Activated naive CD8-positive, alpha-beta T cell treated with anti-CD3 and anti-CD28 coated beads, Interleukin-2, amount 50 U/mL, for 24 hours (primary cell): ENCODE measurements around the gene IL6ST.

ENCODE experiments used
- ATAC-seq: fragments of 150-1000 bp; cut with Tn5 transposase; one replicate; pipeline ENCODE4 v1.10.0; 2021
- DNase-seq: peaks from one replicate; pipeline ENCODE4 v3.0.0; 2021
- H3K27ac Mint-ChIP-seq: one replicate; pipeline ENCODE4 v1.8.0; 2021; ENCODE audit warnings: mild to moderate bottlenecking, mixed read lengths
- H3K27me3 Mint-ChIP-seq: one replicate; pipeline ENCODE4 v1.8.0; 2021; ENCODE audit warnings: mixed read lengths
- H3K36me3 Mint-ChIP-seq: one replicate; pipeline ENCODE4 v1.8.0; 2021; ENCODE audit warnings: low read depth, mixed read lengths
- H3K4me1 Mint-ChIP-seq: one replicate; pipeline ENCODE4 v1.8.0; 2021; ENCODE audit warnings: mixed read lengths
- H3K4me3 Mint-ChIP-seq: one replicate; pipeline ENCODE4 v1.8.0; 2021; ENCODE audit warnings: mild to moderate bottlenecking, moderate library complexity, mixed read lengths
- H3K9me3 Mint-ChIP-seq: one replicate; pipeline ENCODE4 v1.8.0; 2021; ENCODE audit warnings: mixed read lengths

Gene IL6ST

DNA sequence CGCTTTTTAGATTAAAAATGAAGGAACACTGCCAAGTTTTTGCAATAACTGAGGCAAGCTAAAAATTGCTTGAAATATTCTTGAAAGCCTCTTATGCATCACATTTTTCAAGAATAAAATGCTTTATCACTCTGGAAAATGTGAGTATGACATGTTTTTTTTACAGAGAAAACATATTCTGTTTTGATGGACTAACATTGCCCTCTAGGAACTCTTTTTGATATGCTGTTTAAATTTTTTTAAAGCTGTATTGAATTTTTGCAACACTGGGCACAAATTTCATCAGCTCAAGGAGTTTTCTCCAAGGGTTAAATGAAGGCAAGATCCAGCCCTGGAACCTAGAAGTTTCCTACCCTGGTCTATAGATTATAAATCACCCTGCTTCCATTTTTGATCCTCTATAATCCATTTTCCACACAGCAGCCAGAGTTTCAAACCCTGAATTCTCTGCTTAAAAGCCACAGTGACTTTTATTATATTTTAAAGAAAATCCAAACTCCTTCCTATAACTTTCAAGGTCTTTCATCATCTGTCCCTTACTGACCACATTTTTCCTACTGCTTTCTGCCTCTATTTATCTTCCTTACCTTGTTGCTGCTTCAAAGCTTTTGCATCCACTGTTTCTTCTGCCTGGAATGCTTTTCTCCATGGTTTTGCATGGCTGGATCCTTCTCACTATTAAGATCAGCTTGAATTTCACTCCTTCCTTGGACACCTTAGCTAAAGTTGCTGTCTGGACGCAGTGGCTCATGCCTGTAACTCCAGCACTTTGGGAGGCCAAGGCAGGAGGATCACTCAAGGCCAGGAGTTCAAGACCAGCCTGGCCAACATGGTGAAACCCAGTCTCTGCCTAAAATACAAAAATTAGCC lies 82.7 kb downstream of the IL6ST start:
- ATAC-seq (no peak), DNase-seq (no peak)
- Mint-ChIP-seq H3K27ac (peak overlapping the region; percentile 40), H3K9me3 (peaks cover 3% of the 10 kb centered on the region), H3K4me3 (no peak overlapping the region), H3K36me3 (no peaks in the 10 kb centered on the region), H3K27me3 (peaks cover 4% of the 10 kb centered on the region), H3K4me1 (peaks cover 15% of the 10 kb centered on the region)

- H3K9me3 Mint-ChIP-seq = peaks cover 3% of the 10 kb centered on the region
- peaks cover 14% of the 10 kb centered on the region for H3K27me3 Mint-ChIP-seq
- ATAC-seq (no peak), DNase-seq (no peak)
- no peaks in the 10 kb centered on the region for H3K36me3 Mint-ChIP-seq
- no peak overlapping the region for H3K27ac Mint-ChIP-seq
- H3K4me1 Mint-ChIP-seq = peaks cover 18% of the 10 kb centered on the region
- no peak overlapping the region for H3K4me3 Mint-ChIP-seq
These were observed 86.0 kb downstream of the IL6ST start for GRCh38 chr5:55908804-55909203.

DNA sequence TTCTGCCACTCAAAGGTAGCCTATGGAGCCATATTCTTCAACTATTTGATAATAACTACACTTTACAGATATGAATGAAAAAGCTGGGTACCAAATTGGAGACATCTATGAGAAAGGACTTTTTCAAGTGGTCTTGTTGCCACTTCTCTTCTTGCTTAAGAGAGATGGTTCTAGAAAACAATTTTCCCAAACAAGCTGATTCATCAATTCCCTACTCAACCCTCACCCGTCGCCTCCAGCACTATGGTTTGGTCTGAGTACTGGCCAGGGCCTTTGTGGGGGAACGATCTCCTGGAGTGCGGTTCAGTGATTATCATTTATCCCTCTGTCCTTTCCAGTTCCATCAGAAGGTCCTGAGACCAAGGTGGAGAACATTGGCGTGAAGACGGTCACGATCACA lies 86.8 kb downstream of the IL6ST start:
- no peak for DNase-seq
- H3K36me3 Mint-ChIP-seq = no peaks in the 10 kb centered on the region

DNA sequence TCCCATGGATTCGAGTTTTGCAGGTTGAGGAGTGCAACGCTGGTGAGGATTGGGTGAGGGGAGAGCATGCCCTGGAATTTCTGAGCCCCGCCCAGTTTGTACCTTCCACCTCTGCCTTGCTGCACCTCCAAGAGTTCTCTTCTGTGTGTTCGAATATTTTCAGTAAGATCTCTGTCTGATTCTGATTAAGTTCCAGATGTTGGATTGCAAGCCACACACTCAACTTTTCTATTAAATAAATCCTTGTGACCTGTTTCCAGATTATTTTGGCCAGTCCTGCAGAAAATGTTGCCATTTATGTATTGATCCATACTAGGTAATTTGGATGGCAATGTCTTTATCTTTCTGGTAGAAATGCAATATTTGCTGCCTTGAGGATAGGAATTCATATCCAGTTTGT lies 89.5 kb downstream of the IL6ST start:
- peaks cover 29% of the 10 kb centered on the region for H3K4me1 Mint-ChIP-seq
- H3K9me3 Mint-ChIP-seq = peaks cover 3% of the 10 kb centered on the region
- no peak overlapping the region for H3K27ac Mint-ChIP-seq
- ATAC-seq (no peak), DNase-seq (no peak)
- no peaks in the 10 kb centered on the region for H3K36me3 Mint-ChIP-seq
- H3K27me3 Mint-ChIP-seq = peaks cover 17% of the 10 kb centered on the region
- H3K4me3 Mint-ChIP-seq = no peak overlapping the region

More for the DNA sequence above, 86.8 kb downstream of the IL6ST start:
- no peak overlapping the region for H3K4me3 Mint-ChIP-seq
- peaks cover 16% of the 10 kb centered on the region for H3K27me3 Mint-ChIP-seq
- H3K27ac Mint-ChIP-seq = no peak overlapping the region
- no peak for ATAC-seq
- H3K9me3 Mint-ChIP-seq = peaks cover 3% of the 10 kb centered on the region
- peaks cover 27% of the 10 kb centered on the region for H3K4me1 Mint-ChIP-seq

DNA sequence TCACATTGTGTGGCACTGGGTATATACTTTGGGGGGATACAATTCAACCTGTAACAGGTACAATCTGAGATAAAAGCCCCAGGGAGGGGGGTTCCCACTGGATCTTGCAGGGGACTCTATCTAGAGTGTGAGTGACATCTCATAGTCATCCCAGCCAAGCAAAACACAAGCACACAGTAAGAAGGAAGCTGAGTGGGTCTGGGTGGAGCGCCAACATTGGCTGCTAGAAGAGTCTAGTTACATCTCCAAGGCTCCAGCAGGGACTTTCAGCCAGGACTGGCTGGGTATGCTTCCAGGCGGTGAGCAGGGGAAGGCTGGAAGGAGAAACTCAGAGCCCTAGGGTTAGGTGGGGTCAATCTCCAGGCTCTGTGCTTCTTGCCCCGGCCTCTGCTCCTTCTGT lies 90.6 kb downstream of the IL6ST start:
- Mint-ChIP-seq H3K27ac (no peak overlapping the region), H3K4me3 (no peak overlapping the region), H3K4me1 (peaks cover 40% of the 10 kb centered on the region), H3K36me3 (no peaks in the 10 kb centered on the region), H3K27me3 (peaks cover 18% of the 10 kb centered on the region), H3K9me3 (no peaks in the 10 kb centered on the region)
- DNase-seq (no peak), ATAC-seq (no peak)

- ATAC-seq (peak; percentile 93), DNase-seq (peak; percentile 84)
- H3K9me3 Mint-ChIP-seq = no peaks in the 10 kb centered on the region
- peaks cover 18% of the 10 kb centered on the region for H3K27me3 Mint-ChIP-seq
- peak overlapping the region; percentile 44 for H3K4me3 Mint-ChIP-seq
- peak overlapping the region; percentile 74 for H3K27ac Mint-ChIP-seq
- H3K36me3 Mint-ChIP-seq = no peaks in the 10 kb centered on the region
- peaks cover 41% of the 10 kb centered on the region for H3K4me1 Mint-ChIP-seq
These were observed 91.6 kb downstream of the IL6ST start for GRCh38 chr5:55903121-55903701.

DNA sequence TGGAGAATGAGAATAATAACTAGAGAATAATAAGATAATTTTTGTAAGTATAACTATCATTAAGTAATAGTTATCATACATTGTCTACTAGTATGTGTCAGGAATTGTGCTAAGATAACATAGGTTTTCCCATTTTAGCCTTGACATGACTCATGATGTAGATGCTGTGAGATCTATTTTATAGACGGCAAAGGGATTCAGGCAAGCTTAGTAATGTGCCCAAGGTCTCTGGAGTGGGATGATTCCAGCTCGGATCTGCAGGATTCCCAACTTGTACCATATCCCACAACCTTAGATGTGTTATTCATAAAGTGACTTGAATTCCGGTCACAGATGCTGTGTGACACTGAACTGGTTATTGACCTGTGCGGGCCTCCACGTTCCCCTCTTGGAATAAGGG lies 92.1 kb downstream of the IL6ST start:
- Mint-ChIP-seq H3K27ac (no peak overlapping the region), H3K9me3 (no peaks in the 10 kb centered on the region), H3K4me1 (peaks cover 44% of the 10 kb centered on the region), H3K27me3 (peaks cover 18% of the 10 kb centered on the region), H3K4me3 (peak overlapping the region; percentile 39), H3K36me3 (no peaks in the 10 kb centered on the region)
- DNase-seq = no peak
- no peak for ATAC-seq

GRCh38 chr5:55900776-55901175 lies 94.0 kb downstream of the IL6ST start:
- DNase-seq (no peak), ATAC-seq (no peak)
- no peak overlapping the region for H3K27ac Mint-ChIP-seq
- no peak overlapping the region for H3K4me3 Mint-ChIP-seq
- peaks cover 25% of the 10 kb centered on the region for H3K27me3 Mint-ChIP-seq
- peaks cover 49% of the 10 kb centered on the region for H3K4me1 Mint-ChIP-seq
- H3K9me3 Mint-ChIP-seq = no peaks in the 10 kb centered on the region
- H3K36me3 Mint-ChIP-seq = no peaks in the 10 kb centered on the region

DNA sequence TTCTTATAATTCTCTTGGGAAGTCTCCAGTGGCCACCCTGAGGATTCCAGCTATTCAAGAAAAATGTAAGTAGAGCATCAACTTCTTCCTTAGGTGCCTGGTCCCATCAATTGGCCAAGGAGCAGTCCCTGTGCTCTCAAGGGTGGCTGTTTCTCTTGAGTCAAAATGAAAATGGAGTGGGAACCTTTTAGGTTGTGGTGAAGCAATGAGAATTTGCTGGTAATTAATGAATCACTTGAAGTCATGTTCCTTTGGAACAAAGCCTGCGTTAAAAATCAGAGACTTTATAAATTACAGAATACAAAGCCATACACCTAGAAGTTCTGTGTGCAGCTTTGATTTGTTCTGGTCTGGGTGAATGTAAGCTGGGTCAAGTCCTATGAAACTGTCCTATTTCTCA lies 94.7 kb downstream of the IL6ST start:
- Mint-ChIP-seq H3K36me3 (no peaks in the 10 kb centered on the region), H3K4me1 (peaks cover 47% of the 10 kb centered on the region), H3K27me3 (peaks cover 20% of the 10 kb centered on the region), H3K4me3 (no peak overlapping the region), H3K9me3 (no peaks in the 10 kb centered on the region), H3K27ac (no peak overlapping the region)
- no peak for DNase-seq
- peak; percentile 48 for ATAC-seq

- Mint-ChIP-seq H3K27ac (no peak overlapping the region), H3K4me3 (no peak overlapping the region), H3K9me3 (no peaks in the 10 kb centered on the region), H3K4me1 (peaks cover 47% of the 10 kb centered on the region), H3K27me3 (peaks cover 17% of the 10 kb centered on the region), H3K36me3 (no peaks in the 10 kb centered on the region)
- ATAC-seq (no peak), DNase-seq (no peak)
These were observed 95.4 kb downstream of the IL6ST start for GRCh38 chr5:55899344-55899743.

DNA sequence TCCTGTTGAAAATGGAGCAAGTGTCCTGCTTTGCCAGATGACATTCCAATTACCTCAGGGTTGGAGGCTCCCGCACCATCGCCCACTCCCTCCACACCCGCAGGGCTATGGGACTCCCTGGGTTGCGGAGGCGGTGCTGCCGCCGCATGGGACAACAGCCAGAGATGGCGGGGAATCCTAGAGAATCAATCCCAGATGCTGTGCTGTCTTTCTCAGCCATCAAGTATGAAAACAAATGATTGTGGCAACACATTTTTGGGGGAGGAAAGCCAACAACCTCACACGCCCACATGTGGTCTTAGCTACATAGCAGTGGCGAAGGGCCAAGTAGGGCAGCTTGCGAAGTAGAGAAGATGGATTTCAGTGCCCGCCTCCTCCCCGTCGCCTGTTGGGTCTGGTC lies 96.9 kb downstream of the IL6ST start:
- Mint-ChIP-seq H3K36me3 (no peaks in the 10 kb centered on the region), H3K27me3 (peaks cover 15% of the 10 kb centered on the region), H3K4me1 (peaks cover 33% of the 10 kb centered on the region), H3K9me3 (no peaks in the 10 kb centered on the region), H3K4me3 (no peak overlapping the region), H3K27ac (no peak overlapping the region)
- DNase-seq (peak; percentile 39), ATAC-seq (no peak)

DNA sequence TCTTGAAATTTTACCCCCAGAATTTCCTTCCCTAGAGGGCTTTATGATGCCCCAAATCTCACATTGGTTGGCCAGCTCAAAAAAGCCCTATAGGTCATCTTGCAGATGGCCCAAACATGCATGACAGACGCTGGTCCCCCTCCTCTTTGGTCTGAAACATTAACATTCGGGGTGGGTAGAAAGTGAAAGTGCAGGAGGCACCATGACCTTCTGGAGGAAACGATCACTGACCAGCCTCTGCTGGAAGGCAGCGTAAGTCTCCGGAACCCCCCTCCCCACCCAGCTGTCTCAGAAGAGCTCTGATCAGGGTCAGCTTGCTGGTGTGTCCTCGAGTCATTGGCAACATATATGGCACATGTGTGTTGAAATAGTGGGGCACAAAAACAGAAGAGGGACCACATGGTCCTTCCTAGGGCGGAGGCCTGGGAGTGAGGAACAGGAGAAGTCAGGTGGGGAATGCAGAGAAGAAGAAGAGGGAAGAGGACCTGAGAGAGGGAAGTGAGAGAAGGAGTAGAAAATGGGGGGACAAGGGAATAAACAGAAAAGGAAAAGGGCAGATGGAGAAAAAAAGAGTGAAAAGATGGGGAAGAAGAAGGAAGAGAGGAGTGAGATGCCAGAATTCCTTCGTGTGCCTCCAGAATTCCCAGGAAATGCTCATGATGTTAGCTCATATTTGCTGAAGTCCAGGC lies 97.4 kb downstream of the IL6ST start:
- Mint-ChIP-seq H3K36me3 (no peaks in the 10 kb centered on the region), H3K27me3 (peaks cover 15% of the 10 kb centered on the region), H3K27ac (no peak overlapping the region), H3K4me3 (no peak overlapping the region), H3K4me1 (peaks cover 28% of the 10 kb centered on the region), H3K9me3 (no peaks in the 10 kb centered on the region)
- DNase-seq (no peak), ATAC-seq (no peak)

- ATAC-seq = no peak
- Mint-ChIP-seq H3K27ac (no peak overlapping the region), H3K4me3 (no peak overlapping the region)
These were observed 98.1 kb downstream of the IL6ST start for GRCh38 chr5:55896663-55897062.

DNA sequence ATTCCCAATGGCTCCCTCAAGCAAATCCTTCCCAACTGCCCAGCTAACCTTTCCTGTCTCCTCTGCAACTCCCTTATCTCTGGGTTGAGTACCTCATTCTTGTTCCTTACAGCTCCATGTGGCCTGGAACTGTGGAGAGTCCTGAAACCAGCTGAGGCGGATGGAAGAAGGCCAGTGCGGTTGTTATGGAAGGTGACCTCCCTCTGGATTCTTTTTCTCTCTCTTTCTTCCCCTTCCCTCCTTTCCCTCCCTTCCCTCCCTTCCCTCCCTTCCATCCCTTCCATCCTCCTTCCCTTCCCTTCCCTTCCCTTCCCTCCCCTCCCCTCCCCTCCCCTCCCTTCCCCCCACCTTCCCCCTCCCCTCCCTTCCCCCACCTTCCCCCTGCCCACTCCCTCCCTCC lies 98.5 kb downstream of the IL6ST start:
- Mint-ChIP-seq H3K4me3 (no peak overlapping the region), H3K27ac (no peak overlapping the region), H3K36me3 (no peaks in the 10 kb centered on the region), H3K4me1 (peaks cover 28% of the 10 kb centered on the region), H3K27me3 (peaks cover 15% of the 10 kb centered on the region), H3K9me3 (no peaks in the 10 kb centered on the region)
- DNase-seq (no peak), ATAC-seq (no peak)

More at GRCh38 chr5:55896663-55897062, 98.1 kb downstream of the IL6ST start:
- H3K4me1 Mint-ChIP-seq = peaks cover 28% of the 10 kb centered on the region
- peaks cover 15% of the 10 kb centered on the region for H3K27me3 Mint-ChIP-seq
- no peaks in the 10 kb centered on the region for H3K36me3 Mint-ChIP-seq
- H3K9me3 Mint-ChIP-seq = no peaks in the 10 kb centered on the region
- no peak for DNase-seq

- no peak for ATAC-seq
- DNase-seq = no peak
- no peaks in the 10 kb centered on the region for H3K36me3 Mint-ChIP-seq
- H3K27ac Mint-ChIP-seq = no peak overlapping the region
- H3K9me3 Mint-ChIP-seq = no peaks in the 10 kb centered on the region
- H3K4me1 Mint-ChIP-seq = peaks cover 22% of the 10 kb centered on the region
- H3K4me3 Mint-ChIP-seq = no peak overlapping the region
- H3K27me3 Mint-ChIP-seq = peaks cover 13% of the 10 kb centered on the region
These were observed 99.4 kb downstream of the IL6ST start for GRCh38 chr5:55895346-55895745.
